Measurements from ENCODE around the gene GLB1L2.

GRCh38 chr11:134393638-134394037 lies 61.9 kb downstream of the GLB1L2 start:
- TF ChIP-seq YY1 (IDR thresholded peaks at IDR 0.05; ENCODE audit: insufficient read depth, insufficient read length) = no peak
- TF ChIP-seq ZNF274 (IDR thresholded peaks at IDR 0.05; ENCODE audit: low read depth, low read length) = no peak
